ENCODE results near the gene LLGL2.

The LLGL2 gene

DNA sequence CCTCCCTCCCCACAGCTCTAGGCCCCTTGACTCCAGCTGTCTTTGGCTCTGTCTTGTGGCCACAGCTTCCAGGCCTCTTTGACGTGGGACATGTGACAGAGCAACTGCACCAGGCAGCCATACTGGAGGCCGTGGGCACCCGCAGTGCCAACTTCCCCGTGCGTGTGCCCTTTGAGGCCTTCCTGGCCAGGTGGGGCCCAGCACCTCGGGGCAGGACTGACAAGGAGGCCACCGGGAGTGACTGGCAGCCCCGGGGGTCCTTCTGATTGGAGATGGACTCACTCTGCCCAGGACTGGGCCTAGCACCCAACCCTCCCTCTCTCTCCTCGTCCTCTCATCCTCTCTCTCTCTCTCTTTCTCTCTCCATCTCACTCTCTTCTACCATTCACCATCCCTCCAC is 77.6 kb downstream of the LLGL2 start:
- no peak for DNase-seq (ENCODE audit: low read depth)
- H3K4me3 ChIP-seq (ENCODE audit: low read depth, low read length): no peak overlapping the region
- TF ChIP-seq, protein P1, sequence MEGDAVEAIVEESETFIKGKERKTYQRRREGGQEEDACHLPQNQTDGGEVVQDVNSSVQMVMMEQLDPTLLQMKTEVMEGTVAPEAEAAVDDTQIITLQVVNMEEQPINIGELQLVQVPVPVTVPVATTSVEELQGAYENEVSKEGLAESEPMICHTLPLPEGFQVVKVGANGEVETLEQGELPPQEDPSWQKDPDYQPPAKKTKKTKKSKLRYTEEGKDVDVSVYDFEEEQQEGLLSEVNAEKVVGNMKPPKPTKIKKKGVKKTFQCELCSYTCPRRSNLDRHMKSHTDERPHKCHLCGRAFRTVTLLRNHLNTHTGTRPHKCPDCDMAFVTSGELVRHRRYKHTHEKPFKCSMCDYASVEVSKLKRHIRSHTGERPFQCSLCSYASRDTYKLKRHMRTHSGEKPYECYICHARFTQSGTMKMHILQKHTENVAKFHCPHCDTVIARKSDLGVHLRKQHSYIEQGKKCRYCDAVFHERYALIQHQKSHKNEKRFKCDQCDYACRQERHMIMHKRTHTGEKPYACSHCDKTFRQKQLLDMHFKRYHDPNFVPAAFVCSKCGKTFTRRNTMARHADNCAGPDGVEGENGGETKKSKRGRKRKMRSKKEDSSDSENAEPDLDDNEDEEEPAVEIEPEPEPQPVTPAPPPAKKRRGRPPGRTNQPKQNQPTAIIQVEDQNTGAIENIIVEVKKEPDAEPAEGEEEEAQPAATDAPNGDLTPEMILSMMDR (IDR thresholded peaks at IDR 0.05; ENCODE audit: control insufficient read depth, extremely low read depth, insufficient read depth): no peak

DNA sequence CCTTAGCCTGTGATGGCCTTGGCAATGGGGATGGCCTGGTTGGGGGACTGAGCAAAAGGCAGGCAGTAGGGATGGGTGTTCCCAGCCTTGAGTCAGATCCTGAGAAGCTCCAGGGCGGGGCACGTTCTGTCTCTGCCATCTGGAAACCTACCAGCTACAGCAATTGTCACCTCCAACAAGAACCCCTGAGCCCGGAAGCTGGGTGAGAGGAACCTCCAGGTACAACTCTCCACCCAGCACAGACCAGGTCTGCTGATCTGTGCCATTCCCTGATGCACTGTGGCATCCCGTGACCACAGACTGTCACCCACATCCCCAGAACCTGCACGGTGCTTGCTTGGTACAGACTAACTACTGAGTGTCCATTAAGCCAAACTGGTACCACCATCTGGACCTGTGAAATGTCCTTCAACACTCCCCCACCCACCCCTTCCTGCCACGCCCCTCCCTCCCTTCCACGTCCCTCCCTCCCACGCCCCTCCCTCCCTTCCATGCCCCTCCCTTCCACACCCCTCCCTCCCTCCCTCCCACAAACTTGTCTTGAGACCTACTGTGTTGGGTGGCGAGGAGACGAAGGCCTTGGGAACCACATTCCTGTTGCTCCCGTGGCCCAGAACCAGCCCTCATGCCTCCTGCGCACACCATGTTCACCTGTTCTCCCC is 78.7 kb downstream of the LLGL2 start:
- H3K4me3 ChIP-seq (ENCODE audit: low read depth, low read length): no peak overlapping the region
- DNase-seq (ENCODE audit: low read depth): no peak
- TF ChIP-seq, protein P1 (IDR thresholded peaks at IDR 0.05; ENCODE audit: control insufficient read depth, extremely low read depth, insufficient read depth): no peak

DNA sequence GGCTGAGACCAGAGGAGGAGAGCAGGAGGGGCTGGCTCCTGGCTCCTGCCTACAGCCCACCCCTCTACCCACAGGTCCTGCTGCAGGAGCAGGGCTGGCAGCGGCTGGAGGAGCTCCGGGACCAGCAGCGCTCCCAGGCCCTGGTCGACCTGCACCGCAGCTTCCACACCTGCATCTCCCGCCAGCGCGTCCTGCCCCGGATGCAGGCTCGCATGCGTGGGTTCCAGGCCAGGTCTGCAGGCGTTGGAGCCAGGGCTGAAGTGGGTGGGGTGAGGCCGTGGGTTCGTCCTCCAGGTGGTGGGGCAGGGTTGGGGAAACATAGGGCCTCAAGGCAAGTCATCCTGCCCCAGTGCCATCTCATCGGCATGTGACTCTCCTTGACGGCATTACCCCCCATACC is 80.3 kb downstream of the LLGL2 start:
- no peak overlapping the region for H3K4me3 ChIP-seq (ENCODE audit: low read depth, low read length)
- DNase-seq (ENCODE audit: low read depth): no peak
- TF ChIP-seq, protein P1 (IDR thresholded peaks at IDR 0.05; ENCODE audit: control insufficient read depth, extremely low read depth, insufficient read depth): no peak

DNA sequence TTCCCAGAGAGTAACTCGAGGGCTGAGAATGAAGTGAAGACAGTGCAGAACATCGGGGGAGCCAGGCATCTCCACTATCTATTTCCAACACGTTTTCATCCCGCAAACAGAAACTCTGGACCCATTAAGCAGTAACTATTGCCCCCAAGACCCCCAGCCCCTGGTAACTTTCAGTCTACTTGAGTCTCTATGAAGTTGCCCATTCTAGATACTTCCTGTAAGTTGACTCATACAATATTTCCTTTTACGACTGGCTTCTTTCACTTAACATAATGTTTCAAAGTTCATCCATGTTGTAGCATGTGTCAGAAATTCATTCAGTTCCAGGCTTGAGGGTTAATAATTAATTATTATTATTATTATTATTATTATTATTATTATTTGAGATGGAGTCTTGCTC is 81.6 kb downstream of the LLGL2 start:
- TF ChIP-seq, protein P1 (IDR thresholded peaks at IDR 0.05; ENCODE audit: control insufficient read depth, extremely low read depth, insufficient read depth): no peak
- no peak for DNase-seq (ENCODE audit: low read depth)
- no peak overlapping the region for H3K4me3 ChIP-seq (ENCODE audit: low read depth, low read length)

DNA sequence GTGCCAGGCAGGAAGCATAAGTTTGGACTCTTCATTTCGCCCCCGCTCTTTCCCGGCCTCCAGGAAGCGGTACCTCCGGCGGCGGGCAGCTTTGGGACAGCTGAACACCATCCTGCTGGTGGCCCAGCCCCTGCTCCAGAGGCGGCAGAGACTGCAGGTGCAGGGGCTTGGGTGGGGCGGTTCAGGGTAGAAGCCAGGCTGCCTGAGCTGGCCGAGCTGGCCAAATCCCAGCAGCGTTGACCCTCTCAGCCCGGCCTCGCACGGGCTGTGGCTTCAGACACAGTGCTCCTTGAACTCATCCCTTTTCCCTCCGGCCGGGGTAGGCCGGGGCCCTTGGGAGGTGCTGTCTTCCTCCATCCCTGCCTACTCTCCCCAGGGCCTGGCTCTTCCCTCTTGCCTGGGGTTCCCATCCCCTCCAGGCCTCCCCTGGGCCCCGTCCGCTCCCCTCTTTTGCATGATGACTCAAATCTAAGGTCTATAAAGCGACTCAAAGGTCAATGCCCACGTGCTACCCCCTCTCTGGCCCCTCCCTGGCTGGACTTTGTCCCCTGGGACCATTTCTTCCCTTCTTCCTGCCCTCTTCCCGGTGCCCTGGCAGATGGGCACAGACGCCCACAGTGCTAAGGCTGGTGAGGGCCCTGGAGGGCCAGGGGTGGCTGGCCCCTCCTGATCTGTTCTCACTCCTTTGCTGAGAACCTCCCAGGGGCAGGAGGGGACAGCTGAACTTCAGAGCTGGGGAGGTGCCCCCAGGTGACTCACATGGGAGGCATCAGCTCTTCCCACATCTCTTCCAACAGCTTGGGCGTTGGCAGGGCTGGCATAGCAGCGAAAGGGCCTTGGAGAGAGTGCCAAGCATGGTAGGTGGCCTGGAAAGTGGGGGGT is 84.8 kb downstream of the LLGL2 start:
- H3K4me3 ChIP-seq (ENCODE audit: low read depth, low read length): no peak overlapping the region
- DNase-seq (ENCODE audit: low read depth): no peak
- TF ChIP-seq, protein P1 (IDR thresholded peaks at IDR 0.05; ENCODE audit: control insufficient read depth, extremely low read depth, insufficient read depth): no peak

DNA sequence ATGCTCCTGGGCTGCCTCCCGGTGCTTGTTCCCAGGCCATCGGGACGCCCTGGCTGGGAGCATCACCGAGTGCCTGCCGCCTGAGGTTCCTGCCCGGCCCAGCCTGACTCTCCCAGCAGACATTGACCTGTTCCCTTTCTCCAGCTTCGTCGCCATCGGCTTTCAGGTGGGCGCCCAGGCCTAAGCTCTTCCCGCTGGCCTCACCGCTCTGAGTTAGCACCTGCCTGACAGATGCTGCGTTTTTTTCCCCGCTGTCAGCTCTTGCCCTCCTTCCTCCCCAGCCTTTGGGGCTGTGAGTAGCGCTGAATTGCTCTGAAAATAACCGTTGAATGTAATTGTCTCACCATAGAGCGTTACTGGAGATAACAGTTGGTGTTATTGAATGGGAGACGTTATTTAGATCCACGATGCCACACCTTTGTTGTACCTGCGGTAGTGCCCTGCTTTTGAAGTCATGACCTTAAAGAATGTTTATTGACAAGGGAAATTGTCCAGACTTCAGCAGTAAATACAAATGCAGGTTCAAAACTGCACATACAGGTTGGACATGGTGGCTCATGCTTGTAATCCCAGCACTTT is 86.4 kb downstream of the LLGL2 start:
- peak; percentile 90 for DNase-seq (ENCODE audit: low read depth)
- TF ChIP-seq, protein P1 (IDR thresholded peaks at IDR 0.05; ENCODE audit: control insufficient read depth, extremely low read depth, insufficient read depth): no peak
- no peak overlapping the region for H3K4me3 ChIP-seq (ENCODE audit: low read depth, low read length)

All from LNCaP clone FGC (cell line).